ENCODE measurements around the gene JMJD8. TPM values are rescaled to one million over a fixed set of nuclear protein-coding genes. Genes with fewer than 3 reads are reported as not detected.

JMJD8 gene
- total and polyA plus RNA-seq, 10 of the 15 experiments (the other 5 are each of a cell fraction or from before 2014, with no cell fraction given): 1.00 to 50.4 (median 30.7) TPM

GRCh38 chr16:715477-716199, 31.5 kb upstream of the JMJD8 start:
- FAIRE-seq (no peak), DNase-seq (ENCODE audit: low read depth, low spot score) (no peak), ATAC-seq (peak; percentile 13)
- Histone ChIP-seq H3K4me2 (ENCODE audit: control insufficient read depth, insufficient read depth) (peak overlapping the region; percentile 82), H3K9ac (ENCODE audit: control insufficient read depth, insufficient read depth, low read length) (no peak overlapping the region), H2AFZ (ENCODE audit: control insufficient read depth, low read depth, low read length) (peak overlapping the region; percentile 58), H3K4me1 (ENCODE audit: control insufficient read depth, insufficient read depth, low read length) (peaks cover 10% of the 10 kb centered on the region), H3K36me3 (ENCODE audit: control insufficient read depth in 2 of 2, insufficient read depth in 2 of 2, low read length in 1 of 2) (no peaks in the 10 kb centered on the region), H3K79me2 (ENCODE audit: control insufficient read depth, insufficient read depth, low read length) (no peaks in the 10 kb centered on the region), H3K27ac (ENCODE audit: control insufficient read depth, insufficient read depth) (no peak overlapping the region), H3K4me3 (peak overlapping the region; percentile 58), H4K20me1 (ENCODE audit: control insufficient read depth, insufficient read depth) (0 out of 2 replicates have a peak, but pooled peaks cover 2% of the 10 kb centered on the region), H3K27me3 (replicated peaks in 1 of 2; ENCODE audit: control insufficient read depth in 2 of 2, insufficient read depth in 2 of 2, low read length in 1 of 2) (no peaks in the 10 kb centered on the region), H3K9me3 (replicated peaks; ENCODE audit: control insufficient read depth, insufficient read depth, low read length) (no peaks in the 10 kb centered on the region)
- intact Hi-C loops (cut with micrococcal nuclease; ENCODE audit: unreplicated experiment) (no loop called here), in situ Hi-C loops (cut with MboI) (no loop called here)
- CTCF ChIA-PET: interaction anchor here (1.9 to 2.2 kb wide), 3 partner anchors 22 to 70 kb away, joined by 5 to 9 read pairs (median 6); partner anchors contain the start of gene CIAO3
- POLR2A ChIA-PET: interaction anchor here (1.6 to 2.4 kb wide), 2 partner anchors 21 to 73 kb away, joined by 4 to 7 read pairs; partner anchors contain the start of genes CHTF18 and RPUSD1
- no TSS peak for BruUV-seq (replicated peaks)
- WGBS (ENCODE audit: insufficient coverage, insufficient replicate concordance, low lambda C conversion rate, missing lambda C conversion rate): 2% methylated on average over 34 of the region's 74 CpGs
- RAD21 ChIA-PET (ENCODE audit: unreplicated experiment): interaction anchor here (1.5 kb wide), 1 partner anchor 70 kb away, joined by 5 read pairs; no protein-coding TSS in a partner anchor
- SMC1A ChIA-PET (ENCODE audit: uncharacterized antibody, unreplicated experiment): interaction anchor here (0.7 to 1.0 kb wide), 2 partner anchors 10 to 17 kb away, joined by 3 read pairs; partner anchors contain the start of gene CCDC78
- no peak for TF ChIP-seq ZZZ3 (IDR thresholded peaks at IDR 0.05; ENCODE audit: control insufficient read depth, insufficient read length, low read depth)
- no peak for TF ChIP-seq ASH2L (IDR thresholded peaks at IDR 0.05; ENCODE audit: borderline replicate concordance, low read depth)
- peak; percentile 54; the same call in 1 of the 2 replicates for TF ChIP-seq IKZF1 (conservative IDR thresholded peaks at IDR 0.05)
- no peak for TF ChIP-seq DPF2 (IDR thresholded peaks at IDR 0.05)
- TF ChIP-seq MXI1 (IDR thresholded peaks at IDR 0.05; ENCODE audit: low read depth, low read length): no peak
- TF ChIP-seq ZNF217 (IDR thresholded peaks at IDR 0.05): no peak
- TF ChIP-seq EED (IDR thresholded peaks at IDR 0.05; ENCODE audit: low read depth): no peak
- no peak for TF ChIP-seq CEBPZ (IDR thresholded peaks at IDR 0.05; ENCODE audit: low read depth, low read length)
- 0 out of 6 replicates have a peak, but pooled peaks of 2 of the 3 experiments have one; percentile 1 to 15 for TF ChIP-seq CTCF (IDR thresholded peaks at IDR 0.05 in 2 of 3, conservative IDR thresholded peaks at IDR 0.05 in 1 of 3; ENCODE audit: control insufficient read depth in 2 of 3, extremely low read depth in 1 of 3, insufficient read depth in 1 of 3, low read depth in 3 of 3, low read length in 3 of 3)
- no peak for TF ChIP-seq ELK1 (IDR thresholded peaks at IDR 0.05; ENCODE audit: low read depth, low read length)
- TF ChIP-seq RB1 (IDR thresholded peaks at IDR 0.05; ENCODE audit: borderline replicate concordance): no peak
- no peak for TF ChIP-seq IKZF2 (IDR thresholded peaks at IDR 0.05)
- no peak for TF ChIP-seq RELA (IDR thresholded peaks at IDR 0.05; ENCODE audit: borderline replicate concordance, partially characterized antibody)
- 0 out of 2 replicates have a peak, but pooled peaks have one; percentile 35 for TF ChIP-seq NKRF (conservative IDR thresholded peaks at IDR 0.05)
- no peak for TF ChIP-seq SREBF2 (IDR thresholded peaks at IDR 0.05; ENCODE audit: low read length)
